GM13977 (cell line): ENCODE data around the gene SYT6.

Source experiments
- DNase-seq: peaks from one replicate; pipeline ENCODE4 v3.0.0; 2012; ENCODE audit warnings: low spot score
- in situ Hi-C: fragments of 300-500 bp; cut with MboI; formaldehyde crosslinking; loops from one replicate; pipeline ENCODE4 v1.12.0; 2022; ENCODE audit warnings: low sequenced_read_pairs, low pct_unique_long_range_greater_than_20kb, mixed read lengths, inconsistent platforms; ENCODE audit not compliant: unreplicated experiment
- TF ChIP-seq, protein P1 (sequence below): IDR thresholded peaks from 2 replicates; pipeline ENCODE4 v1.5.1; 2012; ENCODE audit warnings: mild to moderate bottlenecking, control low read depth; ENCODE audit not compliant: insufficient read depth; ENCODE audit errors: extremely low read depth, missing control alignments

SYT6 gene

DNA sequence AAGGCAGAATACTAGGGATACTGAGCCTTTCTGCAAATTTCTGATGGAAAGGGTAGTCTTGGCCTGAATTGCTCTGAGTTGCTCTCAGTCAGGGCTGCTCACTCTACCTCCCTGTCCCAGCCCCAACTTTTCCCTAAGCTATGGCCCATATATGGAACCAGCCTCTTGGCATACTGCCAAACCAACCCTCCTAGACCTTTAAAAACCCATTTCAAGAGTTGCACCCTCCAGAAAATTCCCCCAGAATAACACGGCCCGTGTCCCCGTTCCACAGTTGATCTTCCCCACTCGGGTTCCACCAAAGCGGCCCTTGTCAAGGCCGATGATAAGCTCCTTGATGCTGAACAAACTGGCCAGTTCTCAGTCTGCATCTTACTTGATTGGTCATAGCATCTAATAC, 25.4 kb downstream of the SYT6 start:
- no peak for DNase-seq
- in situ Hi-C loops, result no loop called here
- TF ChIP-seq, protein P1, sequence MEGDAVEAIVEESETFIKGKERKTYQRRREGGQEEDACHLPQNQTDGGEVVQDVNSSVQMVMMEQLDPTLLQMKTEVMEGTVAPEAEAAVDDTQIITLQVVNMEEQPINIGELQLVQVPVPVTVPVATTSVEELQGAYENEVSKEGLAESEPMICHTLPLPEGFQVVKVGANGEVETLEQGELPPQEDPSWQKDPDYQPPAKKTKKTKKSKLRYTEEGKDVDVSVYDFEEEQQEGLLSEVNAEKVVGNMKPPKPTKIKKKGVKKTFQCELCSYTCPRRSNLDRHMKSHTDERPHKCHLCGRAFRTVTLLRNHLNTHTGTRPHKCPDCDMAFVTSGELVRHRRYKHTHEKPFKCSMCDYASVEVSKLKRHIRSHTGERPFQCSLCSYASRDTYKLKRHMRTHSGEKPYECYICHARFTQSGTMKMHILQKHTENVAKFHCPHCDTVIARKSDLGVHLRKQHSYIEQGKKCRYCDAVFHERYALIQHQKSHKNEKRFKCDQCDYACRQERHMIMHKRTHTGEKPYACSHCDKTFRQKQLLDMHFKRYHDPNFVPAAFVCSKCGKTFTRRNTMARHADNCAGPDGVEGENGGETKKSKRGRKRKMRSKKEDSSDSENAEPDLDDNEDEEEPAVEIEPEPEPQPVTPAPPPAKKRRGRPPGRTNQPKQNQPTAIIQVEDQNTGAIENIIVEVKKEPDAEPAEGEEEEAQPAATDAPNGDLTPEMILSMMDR, result no peak

DNA sequence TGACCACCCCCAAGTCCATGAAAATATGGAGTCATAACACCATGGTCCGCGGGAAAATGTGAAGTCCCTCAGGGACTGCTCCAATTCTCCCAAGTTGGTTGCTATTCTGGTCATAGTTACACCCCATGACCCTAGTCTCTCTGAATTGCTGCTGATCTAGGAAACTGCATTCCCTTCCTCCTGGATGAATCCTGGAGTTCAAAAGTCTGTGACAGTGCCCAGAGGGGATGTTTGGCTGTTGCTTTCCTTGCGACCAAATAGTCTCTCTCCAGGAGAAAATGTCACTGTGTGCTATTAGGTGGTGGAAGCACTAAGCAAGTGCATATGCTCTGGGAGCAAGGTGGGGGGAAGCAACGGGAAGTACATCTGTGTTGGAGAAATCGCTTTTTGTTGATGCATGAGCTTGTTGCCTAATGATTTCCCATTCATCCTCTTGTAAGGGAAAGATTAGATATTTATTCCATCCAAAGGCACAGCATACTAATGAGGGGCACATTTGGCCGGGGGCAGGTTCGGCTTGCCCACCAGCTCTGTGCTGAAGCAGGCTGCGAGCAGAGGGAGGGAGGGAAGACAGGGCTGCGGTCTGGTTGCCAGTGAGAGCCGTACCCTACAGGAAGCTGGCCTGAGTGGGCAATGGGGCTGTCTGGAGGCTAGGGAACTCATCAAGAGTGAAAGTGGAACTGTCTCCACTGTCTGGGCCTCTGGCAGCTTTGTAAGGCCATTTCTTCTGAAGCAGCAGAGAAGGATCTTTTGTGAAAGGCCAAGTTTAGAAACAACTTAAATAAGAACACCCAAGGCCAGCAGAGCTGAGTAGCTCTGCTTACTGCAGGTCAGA, 27.2 kb downstream of the SYT6 start:
- TF ChIP-seq, protein P1, result no peak

GRCh38 chr1:114124644-114125043, 29.0 kb downstream of the SYT6 start:
- in situ Hi-C loops, result no loop called here
- DNase-seq, result no peak
- TF ChIP-seq, protein P1, result no peak

More for the DNA sequence above, 27.2 kb downstream of the SYT6 start:
- in situ Hi-C loops, result no loop called here
- DNase-seq, result peak; percentile 44

DNA sequence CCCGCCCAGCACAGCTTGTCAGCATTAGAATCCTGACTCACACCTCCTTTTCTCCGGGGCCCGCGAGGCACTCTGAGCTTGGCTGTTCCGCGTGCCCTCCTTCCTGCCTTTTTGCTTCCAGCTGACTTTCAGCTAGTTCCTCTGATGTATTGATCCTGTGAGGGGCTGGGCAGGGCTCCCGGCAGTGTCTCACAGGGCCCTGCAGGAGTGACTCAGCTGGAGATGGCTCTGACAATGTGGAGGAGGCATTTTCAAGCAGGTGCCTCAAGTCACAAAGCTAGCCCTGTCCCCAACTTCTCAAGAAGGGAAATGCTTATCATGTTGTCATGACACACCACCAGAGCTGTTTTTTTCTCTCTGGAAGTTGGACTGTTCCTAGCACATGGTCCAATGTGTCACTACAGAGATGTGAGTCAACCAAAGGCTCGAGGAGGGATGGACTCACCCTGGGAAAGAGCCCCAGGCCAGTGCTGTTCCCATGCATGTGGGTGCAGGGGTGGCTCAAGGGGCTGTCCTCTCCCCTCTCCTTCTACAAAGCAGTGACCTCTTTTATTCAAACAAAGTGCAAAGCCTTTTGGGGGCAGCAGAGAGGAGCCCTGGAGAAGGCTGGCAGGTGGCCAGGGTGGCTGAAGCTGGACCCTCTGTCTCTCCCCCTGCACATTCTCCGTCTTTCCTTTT, 30.6 kb downstream of the SYT6 start:
- TF ChIP-seq, protein P1, result no peak
- in situ Hi-C loops, result no loop called here
- no peak for DNase-seq

DNA sequence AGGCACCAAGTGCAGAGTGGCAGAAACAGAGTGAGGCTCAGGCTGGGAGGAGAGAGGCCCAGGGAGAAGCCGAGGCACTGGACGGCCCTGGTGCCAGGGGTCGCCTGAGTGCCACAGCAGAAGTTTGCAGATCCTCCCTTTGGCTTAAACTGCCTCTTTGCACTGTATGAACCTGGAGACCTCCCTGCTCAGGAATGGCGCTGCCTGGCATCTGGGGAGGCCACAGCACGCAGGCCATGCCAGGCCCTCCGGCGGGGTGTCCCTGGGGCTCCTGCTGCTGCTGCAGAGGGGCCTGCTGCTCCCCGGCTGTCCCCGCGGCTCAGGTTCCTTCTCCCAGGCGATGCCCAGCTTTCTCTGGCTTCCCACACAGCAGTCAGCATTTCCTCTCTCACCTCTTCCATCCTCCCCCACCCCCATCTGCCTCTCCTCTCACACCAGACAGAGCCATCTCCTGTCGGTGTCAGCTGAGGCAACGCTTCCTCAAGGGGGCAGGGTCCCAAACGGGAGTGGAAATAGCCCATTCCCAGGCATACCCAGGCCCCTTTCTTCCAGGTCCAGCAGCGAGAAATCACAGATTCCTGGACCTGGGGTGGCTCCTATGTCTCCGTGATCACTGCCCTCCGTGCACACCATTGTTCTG, 35.2 kb downstream of the SYT6 start:
- TF ChIP-seq, protein P1, result no peak
- DNase-seq, result no peak
- in situ Hi-C loops, result no loop called here

GRCh38 chr1:114117654-114118053, 36.0 kb downstream of the SYT6 start:
- TF ChIP-seq, protein P1, result no peak
- no peak for DNase-seq
- in situ Hi-C loops, result no loop called here
